H1 (cell line): ENCODE results near the gene CXCR3.

ENCODE experiments used
- ASH2L ChIP-seq: fragments of 200-600, 300-600 bp; sonication (generic); IDR thresholded peaks from one replicate; pipeline ENCODE4 v1.7.1; 2017; ENCODE audit warnings: low read length
- RAD21 ChIP-seq, 2 experiments: IDR thresholded peaks in 1 of 2; conservative IDR thresholded peaks in 1 of 2; 2 replicates each; pipeline ENCODE4 v1.6.1; 2011; ENCODE audit warnings: low read depth in 2 of 2, low read length in 2 of 2, improper control_type of control experiment in 1 of 2, inconsistent platforms in 1 of 2, mild to moderate bottlenecking in 1 of 2, moderate library complexity in 1 of 2
- RBBP5 ChIP-seq: IDR thresholded peaks from 2 replicates; pipeline ENCODE4 v1.7.1; 2012; ENCODE audit warnings: low read depth, mild to moderate bottlenecking, inconsistent platforms, low read length, moderate library complexity, borderline replicate concordance
- SIRT6 ChIP-seq: IDR thresholded peaks from one replicate; pipeline ENCODE4 v1.7.1; 2012; ENCODE audit warnings: low read length, inconsistent platforms
- YY1 ChIP-seq: IDR thresholded peaks from 2 replicates; pipeline ENCODE4 v1.6.1; 2011; ENCODE audit warnings: low read depth, mild to moderate bottlenecking, low read length
- TF ChIP-seq, protein P1 (sequence below), 3 experiments: IDR thresholded peaks; 1 replicate in 2 of 3; 2 replicates in 1 of 3; pipeline versions ENCODE4 v1.5.1 to v1.6.1; 2011; ENCODE audit warnings: low read length in 3 of 3, mild to moderate bottlenecking in 3 of 3, inconsistent platforms in 2 of 3, low read depth in 1 of 3, moderate library complexity in 1 of 3; ENCODE audit not compliant: insufficient read depth in 1 of 3; ENCODE audit errors: control extremely low read depth in 1 of 3

DNA sequence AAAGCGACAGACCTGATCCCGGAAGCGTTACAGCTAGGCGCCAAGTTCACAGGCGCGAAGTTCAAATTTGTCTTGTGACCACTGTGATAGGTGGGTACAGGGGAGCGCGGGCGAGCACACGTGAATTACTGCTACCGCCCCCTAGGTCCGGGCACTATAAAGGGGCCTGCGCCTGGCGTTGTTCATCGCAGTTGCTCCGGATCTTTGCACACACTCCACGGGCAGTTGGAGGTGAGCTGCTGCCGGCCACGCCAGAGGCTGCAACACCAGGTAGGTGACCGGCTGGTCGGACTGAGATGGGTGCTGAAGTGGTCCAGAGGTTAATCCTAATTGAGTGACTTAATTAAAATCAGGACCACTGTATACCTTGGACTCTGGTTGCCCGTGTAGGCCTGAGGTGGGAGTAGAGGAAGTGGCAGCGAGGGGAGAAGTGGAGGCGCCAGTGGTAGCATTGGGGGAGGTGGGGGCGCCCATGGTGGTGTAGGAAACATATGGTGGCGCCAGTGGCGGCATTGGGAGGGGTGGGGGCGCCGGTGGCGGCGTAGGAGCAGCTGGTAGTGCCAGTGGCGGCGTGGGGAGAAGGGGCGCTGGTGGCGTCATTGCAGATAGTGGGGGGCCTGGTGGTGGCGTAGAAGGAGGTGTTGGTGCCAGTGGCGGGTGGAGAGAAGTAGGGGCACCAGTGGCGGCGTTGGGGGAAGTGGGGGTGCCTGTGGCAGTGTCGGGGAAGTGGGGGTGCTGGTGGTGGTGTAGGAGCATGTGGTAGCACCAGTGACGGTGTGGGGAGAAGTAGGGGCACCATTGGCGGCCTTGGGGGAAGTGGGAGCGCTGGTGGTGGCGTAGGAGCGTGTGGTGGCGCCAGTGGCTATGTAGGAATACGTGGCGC is 39.8 kb downstream of the CXCR3 start, which contains the start of gene GCNA:
- TF ChIP-seq YY1 (no peak), RAD21 (IDR thresholded peaks at IDR 0.05 in 1 of 2, conservative IDR thresholded peaks at IDR 0.05 in 1 of 2; ENCODE audit: low read depth in 2 of 2, low read length in 2 of 2) (no peak), SIRT6 (no peak), RBBP5 (no peak), ASH2L (no peak)
- TF ChIP-seq, protein P1, sequence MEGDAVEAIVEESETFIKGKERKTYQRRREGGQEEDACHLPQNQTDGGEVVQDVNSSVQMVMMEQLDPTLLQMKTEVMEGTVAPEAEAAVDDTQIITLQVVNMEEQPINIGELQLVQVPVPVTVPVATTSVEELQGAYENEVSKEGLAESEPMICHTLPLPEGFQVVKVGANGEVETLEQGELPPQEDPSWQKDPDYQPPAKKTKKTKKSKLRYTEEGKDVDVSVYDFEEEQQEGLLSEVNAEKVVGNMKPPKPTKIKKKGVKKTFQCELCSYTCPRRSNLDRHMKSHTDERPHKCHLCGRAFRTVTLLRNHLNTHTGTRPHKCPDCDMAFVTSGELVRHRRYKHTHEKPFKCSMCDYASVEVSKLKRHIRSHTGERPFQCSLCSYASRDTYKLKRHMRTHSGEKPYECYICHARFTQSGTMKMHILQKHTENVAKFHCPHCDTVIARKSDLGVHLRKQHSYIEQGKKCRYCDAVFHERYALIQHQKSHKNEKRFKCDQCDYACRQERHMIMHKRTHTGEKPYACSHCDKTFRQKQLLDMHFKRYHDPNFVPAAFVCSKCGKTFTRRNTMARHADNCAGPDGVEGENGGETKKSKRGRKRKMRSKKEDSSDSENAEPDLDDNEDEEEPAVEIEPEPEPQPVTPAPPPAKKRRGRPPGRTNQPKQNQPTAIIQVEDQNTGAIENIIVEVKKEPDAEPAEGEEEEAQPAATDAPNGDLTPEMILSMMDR (IDR thresholded peaks at IDR 0.05; ENCODE audit: control extremely low read depth in 1 of 3, insufficient read depth in 1 of 3, low read depth in 1 of 3, low read length in 3 of 3), result no peak
